Activated gamma-delta T cell treated with Interleukin-2 at 50 U/mL for 16 hours (primary cell): ENCODE data around the gene LRWD1.
"Not testable (repeated sequence)": the region's sequence is repeated elsewhere in the genome, so short reads cannot be mapped to it uniquely, and the experiment has no call there.

ENCODE experiments used
- DNase-seq: peaks from one replicate; pipeline ENCODE4 v3.0.0-alpha.2; 2020

The LRWD1 gene

GRCh38 chr7:102498321-102498720 lies 33.5 kb downstream of the LRWD1 start:
- not testable (repeated sequence) for DNase-seq

GRCh38 chr7:102503141-102503540 lies 38.4 kb downstream of the LRWD1 start:
- not testable (repeated sequence) for DNase-seq

- not testable (repeated sequence) for DNase-seq
Measured at GRCh38 chr7:102505298-102506185, 40.8 kb downstream of the LRWD1 start.

- not testable (repeated sequence) for DNase-seq
Measured at GRCh38 chr7:102507410-102508088, 42.8 kb downstream of the LRWD1 start.

GRCh38 chr7:102510575-102510974 lies 45.8 kb downstream of the LRWD1 start:
- not testable (repeated sequence) for DNase-seq

- not testable (repeated sequence) for DNase-seq
Measured at GRCh38 chr7:102511860-102512522, 47.2 kb downstream of the LRWD1 start.

- peak; percentile 2 for DNase-seq
Measured at GRCh38 chr7:102512642-102513221, 47.9 kb downstream of the LRWD1 start.

- DNase-seq = not testable (repeated sequence)
Measured at GRCh38 chr7:102514881-102515721, 50.3 kb downstream of the LRWD1 start.

- not testable (repeated sequence) for DNase-seq
Measured at GRCh38 chr7:102515889-102516288, 51.1 kb downstream of the LRWD1 start.

GRCh38 chr7:102516951-102517350 lies 52.2 kb downstream of the LRWD1 start:
- not testable (repeated sequence) for DNase-seq

GRCh38 chr7:102517550-102518147 lies 52.9 kb downstream of the LRWD1 start, which contains the start of gene RASA4B:
TSS of gene RASA4B (minus strand) at chr7:102517777. CDS start at chr7:102517710, 67 bp downstream.
- not testable (repeated sequence) for DNase-seq

GRCh38 chr7:102520797-102521196 lies 56.0 kb downstream of the LRWD1 start:
- not testable (repeated sequence) for DNase-seq
